MM.1S (cell line): ENCODE data around the gene CFAP74.

Source experiments
- DNase-seq: peaks from one replicate; pipeline ENCODE4 v3.0.0-alpha.2; 2015
- H2AFZ ChIP-seq: fragments of 300-600 bp; sonication (generic); 2 replicates; pipeline ENCODE4 v1.6.0; 2016; ENCODE audit warnings: antibody characterized with exemption, low read length
- H3F3A ChIP-seq: fragments of 300-600 bp; sonication (generic); 2 replicates; pipeline ENCODE4 v1.6.1; 2016; ENCODE audit warnings: mild to moderate bottlenecking, antibody characterized with exemption, low read length, moderate library complexity, mixed read lengths; ENCODE audit not compliant: insufficient read depth
- H3K27ac ChIP-seq: fragments of 300-600 bp; sonication (generic); 2 replicates; pipeline ENCODE4 v1.5.1; 2016; ENCODE audit warnings: mild to moderate bottlenecking, low read length
- H3K27me3 ChIP-seq: fragments of 300-600 bp; sonication (generic); replicated peaks from 2 replicates; pipeline ENCODE4 v1.6.0; 2016; ENCODE audit warnings: low read length; ENCODE audit not compliant: insufficient read depth
- H3K36me3 ChIP-seq: fragments of 300-600 bp; sonication (generic); replicated peaks from 2 replicates; pipeline ENCODE4 v1.6.1; 2016; ENCODE audit warnings: mild to moderate bottlenecking, low read length, mixed read lengths; ENCODE audit not compliant: insufficient read depth
- H3K4me1 ChIP-seq: fragments of 300-600 bp; sonication (generic); 2 replicates; pipeline ENCODE4 v1.6.1; 2016; ENCODE audit warnings: low read length, mixed read lengths
- H3K4me2 ChIP-seq: fragments of 300-600 bp; sonication (generic); 2 replicates; pipeline ENCODE4 v1.6.0; 2016; ENCODE audit warnings: low read depth, low read length
- H3K4me3 ChIP-seq: fragments of 300-600 bp; sonication (generic); 2 replicates; pipeline ENCODE4 v1.5.1; 2016; ENCODE audit warnings: low read length, mixed read lengths
- H3K79me2 ChIP-seq: fragments of 300-600 bp; sonication (generic); 2 replicates; pipeline ENCODE4 v1.6.1; 2016; ENCODE audit warnings: mixed run types, low read length, mixed read lengths
- H3K9ac ChIP-seq: fragments of 300-600 bp; sonication (generic); 2 replicates; pipeline ENCODE4 v1.6.1; 2016; ENCODE audit warnings: low read length, mixed read lengths
- H3K9me2 ChIP-seq: fragments of 300-600 bp; sonication (generic); replicated peaks from 2 replicates; pipeline ENCODE4 v1.6.1; 2016; ENCODE audit warnings: mild to moderate bottlenecking, low read length, mixed read lengths; ENCODE audit not compliant: insufficient read depth
- H3K9me3 ChIP-seq: fragments of 300-600 bp; sonication (generic); replicated peaks from 2 replicates; pipeline ENCODE4 v1.6.1; 2016; ENCODE audit warnings: mild to moderate bottlenecking, low read length, mixed read lengths; ENCODE audit not compliant: insufficient read depth
- H4K20me1 ChIP-seq: fragments of 300-600 bp; sonication (generic); 2 replicates; pipeline ENCODE4 v1.6.1; 2016; ENCODE audit warnings: mild to moderate bottlenecking, low read length, moderate library complexity, mixed read lengths; ENCODE audit not compliant: insufficient read depth
- EZH2 ChIP-seq: fragments of 300-600 bp; sonication (generic); optimal IDR thresholded peaks from 2 replicates; pipeline ENCODE3; 2017; ENCODE audit warnings: low read depth, mild to moderate bottlenecking, antibody characterized with exemption, low read length, mixed read lengths
- EZH2phosphoT487 ChIP-seq: fragments of 300-600 bp; sonication (generic); IDR thresholded peaks from 2 replicates; pipeline ENCODE4 v1.6.1; 2018; ENCODE audit warnings: antibody characterized with exemption, low read length
- TF ChIP-seq, protein P1 (sequence below): fragments of 300-600 bp; sonication (generic); IDR thresholded peaks from 2 replicates; pipeline ENCODE4 v1.5.1; 2016; ENCODE audit warnings: antibody characterized with exemption, low read length, mixed read lengths

CFAP74 gene

GRCh38 chr1:1955621-1956094 is 47.9 kb downstream of the CFAP74 start:
- no peak for TF ChIP-seq EZH2
- TF ChIP-seq EZH2phosphoT487: no peak
- TF ChIP-seq, protein P1, sequence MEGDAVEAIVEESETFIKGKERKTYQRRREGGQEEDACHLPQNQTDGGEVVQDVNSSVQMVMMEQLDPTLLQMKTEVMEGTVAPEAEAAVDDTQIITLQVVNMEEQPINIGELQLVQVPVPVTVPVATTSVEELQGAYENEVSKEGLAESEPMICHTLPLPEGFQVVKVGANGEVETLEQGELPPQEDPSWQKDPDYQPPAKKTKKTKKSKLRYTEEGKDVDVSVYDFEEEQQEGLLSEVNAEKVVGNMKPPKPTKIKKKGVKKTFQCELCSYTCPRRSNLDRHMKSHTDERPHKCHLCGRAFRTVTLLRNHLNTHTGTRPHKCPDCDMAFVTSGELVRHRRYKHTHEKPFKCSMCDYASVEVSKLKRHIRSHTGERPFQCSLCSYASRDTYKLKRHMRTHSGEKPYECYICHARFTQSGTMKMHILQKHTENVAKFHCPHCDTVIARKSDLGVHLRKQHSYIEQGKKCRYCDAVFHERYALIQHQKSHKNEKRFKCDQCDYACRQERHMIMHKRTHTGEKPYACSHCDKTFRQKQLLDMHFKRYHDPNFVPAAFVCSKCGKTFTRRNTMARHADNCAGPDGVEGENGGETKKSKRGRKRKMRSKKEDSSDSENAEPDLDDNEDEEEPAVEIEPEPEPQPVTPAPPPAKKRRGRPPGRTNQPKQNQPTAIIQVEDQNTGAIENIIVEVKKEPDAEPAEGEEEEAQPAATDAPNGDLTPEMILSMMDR: no peak
- no peak overlapping the region for H2AFZ ChIP-seq
- no peaks in the 10 kb centered on the region for H4K20me1 ChIP-seq
- no peaks in the 10 kb centered on the region for H3K9me2 ChIP-seq
- no peak overlapping the region for H3K4me2 ChIP-seq
- no peaks in the 10 kb centered on the region for H3K79me2 ChIP-seq
- no peaks in the 10 kb centered on the region for H3K9me3 ChIP-seq
- peaks cover 95% of the 10 kb centered on the region for H3K27me3 ChIP-seq
- no peak overlapping the region for H3K9ac ChIP-seq
- H3K4me3 ChIP-seq: no peak overlapping the region
- no peaks in the 10 kb centered on the region for H3K36me3 ChIP-seq
- H3K4me1 ChIP-seq: no peaks in the 10 kb centered on the region
- no peaks in the 10 kb centered on the region for H3F3A ChIP-seq
- no peak overlapping the region for H3K27ac ChIP-seq
- no peak for DNase-seq

- Histone ChIP-seq H3K9ac (no peak overlapping the region), H4K20me1 (no peaks in the 10 kb centered on the region), H3K4me2 (no peak overlapping the region), H3K4me1 (no peaks in the 10 kb centered on the region), H3K79me2 (no peaks in the 10 kb centered on the region), H3K9me3 (no peaks in the 10 kb centered on the region), H3F3A (no peaks in the 10 kb centered on the region), H3K27me3 (peaks cover 95% of the 10 kb centered on the region), H3K27ac (no peak overlapping the region), H3K36me3 (no peaks in the 10 kb centered on the region), H3K4me3 (no peak overlapping the region), H3K9me2 (no peaks in the 10 kb centered on the region), H2AFZ (no peak overlapping the region)
- DNase-seq: no peak
- no peak for TF ChIP-seq EZH2phosphoT487
- TF ChIP-seq, protein P1: peak; percentile 20; the same call in 1 of the 2 replicates
These were observed 48.6 kb downstream of the CFAP74 start for GRCh38 chr1:1954831-1955441.

DNA sequence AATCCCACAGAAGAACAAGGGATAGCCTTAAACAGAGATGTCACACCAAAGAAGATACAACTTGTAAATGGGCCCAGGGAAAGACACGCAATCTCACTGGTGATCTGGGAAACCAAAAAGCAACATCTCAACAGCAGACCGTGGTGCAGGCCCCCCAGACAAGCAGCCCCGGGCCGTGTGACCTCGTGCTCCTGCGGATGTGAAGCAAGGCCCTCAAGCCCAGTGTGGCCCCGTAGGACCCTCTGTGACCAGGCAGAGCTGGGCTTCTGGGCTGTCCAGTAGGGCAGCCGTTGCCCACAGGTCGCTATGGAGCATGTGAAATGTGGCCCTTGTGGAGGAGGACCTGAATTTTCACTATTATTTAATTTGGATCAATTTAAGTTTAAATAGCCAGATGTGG is 49.6 kb downstream of the CFAP74 start:
- Histone ChIP-seq H3K9me3 (no peaks in the 10 kb centered on the region), H3K36me3 (no peaks in the 10 kb centered on the region), H4K20me1 (no peaks in the 10 kb centered on the region), H3K27ac (no peak overlapping the region), H3K79me2 (no peaks in the 10 kb centered on the region), H3K4me2 (no peak overlapping the region), H3K27me3 (peaks cover 95% of the 10 kb centered on the region), H3K4me3 (no peak overlapping the region), H3K9me2 (no peaks in the 10 kb centered on the region), H2AFZ (no peak overlapping the region), H3K9ac (no peak overlapping the region), H3K4me1 (no peaks in the 10 kb centered on the region), H3F3A (no peaks in the 10 kb centered on the region)
- TF ChIP-seq, protein P1: no peak
- no peak for TF ChIP-seq EZH2
- TF ChIP-seq EZH2phosphoT487: no peak
- DNase-seq: no peak
